ENCODE data around the gene APBA2. TPM values are rescaled to one million over a fixed set of nuclear protein-coding genes. Genes with fewer than 3 reads are reported as not detected.

APBA2 gene
- total RNA-seq, 1 donor from 2014 or later: 3.8 TPM

DNA sequence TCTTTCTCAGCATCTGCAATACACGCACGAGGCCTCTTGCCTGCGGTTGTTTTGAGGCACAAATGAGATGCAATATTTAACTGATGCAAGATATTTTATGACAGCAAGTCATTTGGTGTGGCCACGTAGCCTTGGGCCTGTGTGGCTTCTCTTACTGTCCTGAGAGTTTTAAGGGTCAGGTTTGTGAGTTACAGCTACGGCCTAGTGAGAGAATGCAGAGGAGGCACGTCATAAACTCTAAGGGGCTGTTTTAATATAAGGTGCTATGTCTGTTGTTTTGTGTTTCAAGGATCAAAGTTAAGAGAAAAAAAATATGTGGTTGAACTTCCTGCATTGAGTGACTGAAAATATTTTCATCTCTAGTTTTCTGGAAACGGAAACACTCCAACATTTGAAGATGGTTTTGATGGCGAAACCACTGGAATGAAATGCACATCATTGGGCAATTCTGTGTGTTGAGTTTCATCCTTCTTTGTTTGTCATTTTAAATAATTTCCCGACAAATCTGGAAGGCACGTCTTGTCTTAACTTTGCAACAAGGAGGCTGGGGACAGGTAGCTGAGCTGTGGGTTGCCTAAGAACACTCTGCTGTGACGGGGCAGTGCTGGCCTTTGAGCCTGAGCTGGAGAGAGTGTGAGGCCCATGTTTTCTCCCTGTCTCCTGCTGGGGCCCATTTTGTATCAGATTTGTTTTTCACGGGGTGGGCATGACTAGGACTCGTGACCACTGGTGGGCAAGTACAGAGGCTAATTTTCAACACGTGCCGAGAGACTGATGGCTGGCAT, 5.1 kb downstream of the APBA2 start:
- H3K27me3 ChIP-seq (ENCODE audit: low read depth): peaks cover 17% of the 10 kb centered on the region
- H3K4me3 ChIP-seq: no peak overlapping the region
- H3K27ac ChIP-seq: no peak overlapping the region
- no peaks in the 10 kb centered on the region for H3K36me3 ChIP-seq
- intact Hi-C loops (cut with DNase I): no loop called here
- peaks cover 4% of the 10 kb centered on the region for H3K4me1 ChIP-seq
- H3K9me3 ChIP-seq: no peaks in the 10 kb centered on the region
- TF ChIP-seq, protein P1, sequence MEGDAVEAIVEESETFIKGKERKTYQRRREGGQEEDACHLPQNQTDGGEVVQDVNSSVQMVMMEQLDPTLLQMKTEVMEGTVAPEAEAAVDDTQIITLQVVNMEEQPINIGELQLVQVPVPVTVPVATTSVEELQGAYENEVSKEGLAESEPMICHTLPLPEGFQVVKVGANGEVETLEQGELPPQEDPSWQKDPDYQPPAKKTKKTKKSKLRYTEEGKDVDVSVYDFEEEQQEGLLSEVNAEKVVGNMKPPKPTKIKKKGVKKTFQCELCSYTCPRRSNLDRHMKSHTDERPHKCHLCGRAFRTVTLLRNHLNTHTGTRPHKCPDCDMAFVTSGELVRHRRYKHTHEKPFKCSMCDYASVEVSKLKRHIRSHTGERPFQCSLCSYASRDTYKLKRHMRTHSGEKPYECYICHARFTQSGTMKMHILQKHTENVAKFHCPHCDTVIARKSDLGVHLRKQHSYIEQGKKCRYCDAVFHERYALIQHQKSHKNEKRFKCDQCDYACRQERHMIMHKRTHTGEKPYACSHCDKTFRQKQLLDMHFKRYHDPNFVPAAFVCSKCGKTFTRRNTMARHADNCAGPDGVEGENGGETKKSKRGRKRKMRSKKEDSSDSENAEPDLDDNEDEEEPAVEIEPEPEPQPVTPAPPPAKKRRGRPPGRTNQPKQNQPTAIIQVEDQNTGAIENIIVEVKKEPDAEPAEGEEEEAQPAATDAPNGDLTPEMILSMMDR (IDR thresholded peaks at IDR 0.05): no peak
- DNase-seq (peak; percentile 10), ATAC-seq (no peak)

DNA sequence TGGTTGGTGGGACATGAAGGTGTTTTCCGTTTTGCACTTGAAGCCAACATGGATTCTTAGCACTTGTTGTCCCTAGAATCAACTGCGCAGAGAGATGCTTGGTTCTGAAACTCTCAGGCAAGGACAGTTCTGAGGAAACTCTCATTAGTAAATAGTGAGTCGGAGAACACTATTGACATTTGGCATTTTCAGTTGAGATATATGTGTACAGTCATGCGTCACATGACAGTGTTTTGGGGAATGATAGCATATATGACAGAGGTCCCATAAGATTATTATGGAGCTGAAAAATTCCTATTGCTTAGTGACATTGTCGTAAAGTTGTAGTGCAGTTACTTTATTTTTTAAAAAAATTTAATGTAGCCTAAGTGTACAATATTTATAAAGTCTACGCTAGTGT, 5.8 kb downstream of the APBA2 start:
- DNase-seq (no peak), ATAC-seq (no peak)
- intact Hi-C loops (cut with DNase I): no loop called here
- H3K27ac ChIP-seq: no peak overlapping the region
- no peaks in the 10 kb centered on the region for H3K36me3 ChIP-seq
- no peaks in the 10 kb centered on the region for H3K9me3 ChIP-seq
- peaks cover 12% of the 10 kb centered on the region for H3K27me3 ChIP-seq (ENCODE audit: low read depth)
- H3K4me3 ChIP-seq: no peak overlapping the region
- TF ChIP-seq, protein P1 (IDR thresholded peaks at IDR 0.05): no peak
- H3K4me1 ChIP-seq: peaks cover 4% of the 10 kb centered on the region

DNA sequence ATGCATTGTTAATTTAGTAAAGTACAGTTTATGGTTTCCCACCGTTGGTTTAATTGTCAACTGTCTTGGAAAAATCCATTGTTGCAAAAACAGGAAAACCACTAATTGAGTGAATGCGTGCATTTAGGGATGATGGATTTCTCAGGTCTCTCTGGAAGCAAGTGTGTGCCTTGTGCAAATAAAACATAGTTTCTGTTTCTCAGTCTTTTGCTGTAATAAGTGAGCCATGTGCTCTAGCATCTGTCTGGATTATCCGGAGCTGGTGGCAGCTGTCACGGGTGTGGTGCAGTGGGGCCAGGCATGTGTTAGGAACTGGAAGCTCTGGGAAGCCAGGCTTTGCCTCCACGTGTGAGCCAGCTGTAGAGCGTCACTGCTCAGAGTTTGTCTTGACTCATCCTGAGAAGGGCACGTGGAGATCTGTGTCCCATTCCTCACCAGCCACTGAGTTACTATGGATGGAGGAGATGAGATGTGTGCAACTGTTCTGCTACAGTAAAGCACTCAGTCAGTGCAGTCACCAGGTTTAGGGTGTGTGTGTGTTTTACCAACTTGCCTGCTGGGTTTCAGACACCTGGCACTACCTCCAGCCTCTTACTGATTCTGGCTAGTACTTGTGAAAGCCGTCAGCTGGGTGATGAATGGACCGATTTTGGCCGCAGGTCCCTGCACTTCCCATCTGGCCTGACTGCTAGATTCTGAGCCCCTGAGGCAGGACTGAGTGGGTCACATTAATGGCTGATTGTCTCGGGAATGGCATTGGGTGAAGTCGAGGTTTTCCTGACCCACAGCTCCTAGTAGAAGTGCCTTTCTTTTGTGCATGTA, 7.2 kb downstream of the APBA2 start:
- intact Hi-C loops (cut with DNase I): no loop called here
- no peaks in the 10 kb centered on the region for H3K27me3 ChIP-seq (ENCODE audit: low read depth)
- H3K27ac ChIP-seq: no peak overlapping the region
- DNase-seq (peak; percentile 25), ATAC-seq (no peak)
- TF ChIP-seq, protein P1 (IDR thresholded peaks at IDR 0.05): no peak
- H3K4me1 ChIP-seq: no peaks in the 10 kb centered on the region
- no peaks in the 10 kb centered on the region for H3K9me3 ChIP-seq
- H3K36me3 ChIP-seq: no peaks in the 10 kb centered on the region
- no peak overlapping the region for H3K4me3 ChIP-seq

DNA sequence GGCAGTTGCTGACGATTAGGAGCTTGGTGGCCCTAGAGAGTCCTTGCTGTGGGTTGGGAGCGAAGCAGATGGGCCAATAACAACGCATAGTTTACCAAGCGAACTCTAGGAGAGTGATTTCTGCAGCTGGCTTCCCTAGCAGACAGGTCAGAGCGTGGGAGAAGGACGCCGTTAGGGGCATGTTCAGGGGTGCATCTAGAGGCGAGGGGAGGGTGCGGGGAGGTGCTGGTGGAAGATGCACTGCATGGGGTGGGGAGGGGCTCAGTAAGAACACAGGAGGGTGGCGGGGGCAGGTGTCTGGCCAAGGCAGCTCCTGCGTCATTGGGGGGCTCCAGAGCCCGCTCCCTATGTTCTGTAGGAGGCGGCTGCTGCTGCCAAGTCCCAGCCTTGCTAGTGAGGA, 8.9 kb downstream of the APBA2 start:
- TF ChIP-seq, protein P1 (IDR thresholded peaks at IDR 0.05): no peak
- no peak overlapping the region for H3K27ac ChIP-seq
- H3K4me3 ChIP-seq: no peak overlapping the region
- DNase-seq: peak; percentile 26
- H3K9me3 ChIP-seq: no peaks in the 10 kb centered on the region
- H3K4me1 ChIP-seq: no peaks in the 10 kb centered on the region
- no peaks in the 10 kb centered on the region for H3K36me3 ChIP-seq
- intact Hi-C loops (cut with DNase I): no loop called here
- H3K27me3 ChIP-seq (ENCODE audit: low read depth): no peaks in the 10 kb centered on the region
- no peak for ATAC-seq

DNA sequence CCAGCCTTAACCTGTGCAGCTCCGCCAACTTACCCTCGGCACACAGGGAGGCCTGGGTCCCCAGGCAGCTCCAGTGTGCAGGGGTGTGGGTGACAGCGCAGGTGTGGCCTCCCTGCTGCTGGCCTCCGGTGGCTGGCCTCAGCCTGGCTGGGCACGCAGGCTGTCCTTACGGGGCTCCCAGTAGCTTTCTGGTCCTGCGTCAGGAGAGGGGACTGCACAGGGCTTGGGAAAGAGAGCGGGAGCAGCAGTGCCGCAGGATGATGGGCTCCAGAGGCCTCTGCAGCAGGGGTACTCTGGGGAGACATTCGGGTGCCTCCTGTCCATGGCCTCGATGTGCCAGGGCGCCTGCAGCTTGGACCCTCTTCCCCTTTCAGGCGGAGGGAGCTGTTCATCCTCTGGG, 9.4 kb downstream of the APBA2 start:
- H3K4me3 ChIP-seq: no peak overlapping the region
- intact Hi-C loops (cut with DNase I): no loop called here

More for the DNA sequence above, 9.4 kb downstream of the APBA2 start:
- TF ChIP-seq, protein P1 (IDR thresholded peaks at IDR 0.05): no peak
- no peaks in the 10 kb centered on the region for H3K9me3 ChIP-seq
- ATAC-seq (no peak), DNase-seq (no peak)
- H3K27ac ChIP-seq: no peak overlapping the region
- no peaks in the 10 kb centered on the region for H3K36me3 ChIP-seq
- no peaks in the 10 kb centered on the region for H3K27me3 ChIP-seq (ENCODE audit: low read depth)
- H3K4me1 ChIP-seq: no peaks in the 10 kb centered on the region

All from lower lobe of right lung (tissue), 2 donors.